DMS 273 (cell line): ENCODE measurements around the gene RAB7B.
"Not testable (repeated sequence)": the region's sequence is repeated elsewhere in the genome, so short reads cannot be mapped to it uniquely, and the experiment has no call there.

Source experiments
- DNase-seq: peaks from one replicate; lab custom pipeline; 2025; ENCODE audit not compliant: unreplicated experiment; lab: John Stamatoyannopoulos, UW

RAB7B gene

GRCh38 chr1:206002871-206003801, at the start of gene RAB7B:
Gene RAB7B, minus strand, starts transcription at chr1:206003395. Its CDS starts 9,260 bp downstream, at chr1:205994135.
- DNase-seq = peak; percentile 45

- not testable (repeated sequence) for DNase-seq
These were observed 49.2 kb upstream of the RAB7B start for GRCh38 chr1:206052231-206052865.

GRCh38 chr1:206050655-206051235, 47.5 kb upstream of the RAB7B start:
- DNase-seq = no peak

GRCh38 chr1:206049919-206050600, 46.9 kb upstream of the RAB7B start:
- DNase-seq = no peak

- DNase-seq = no peak
These were observed 46.1 kb upstream of the RAB7B start for GRCh38 chr1:206049293-206049692.

GRCh38 chr1:206048582-206048981, 45.4 kb upstream of the RAB7B start:
- no peak for DNase-seq

- no peak for DNase-seq
These were observed 44.1 kb upstream of the RAB7B start for GRCh38 chr1:206047271-206047670.

GRCh38 chr1:206041640-206042039, 38.4 kb upstream of the RAB7B start:
- peak; percentile 20 for DNase-seq

GRCh38 chr1:206040328-206040727, 37.1 kb upstream of the RAB7B start:
- no peak for DNase-seq

- no peak for DNase-seq
These were observed 36.1 kb upstream of the RAB7B start for GRCh38 chr1:206039046-206039973.

GRCh38 chr1:206037581-206037980, 34.4 kb upstream of the RAB7B start:
- DNase-seq = no peak

GRCh38 chr1:206036663-206037455, 33.7 kb upstream of the RAB7B start:
- no peak for DNase-seq

GRCh38 chr1:206035027-206035426, 31.8 kb upstream of the RAB7B start:
- no peak for DNase-seq

GRCh38 chr1:206032380-206033140, 29.4 kb upstream of the RAB7B start:
- DNase-seq = no peak

- peak; percentile 89 for DNase-seq
These were observed 27.5 kb upstream of the RAB7B start for GRCh38 chr1:206030714-206031113.

- DNase-seq = no peak
These were observed 27.0 kb upstream of the RAB7B start for GRCh38 chr1:206030191-206030590.

- no peak for DNase-seq
These were observed 26.3 kb upstream of the RAB7B start for GRCh38 chr1:206029484-206029883.

GRCh38 chr1:206025283-206025820, 22.2 kb upstream of the RAB7B start:
- no peak for DNase-seq
